ENCODE data around the gene METAP1.
"Not testable (repeated sequence)": the region's sequence is repeated elsewhere in the genome, so short reads cannot be mapped to it uniquely, and the experiment has no call there.

METAP1 gene

DNA sequence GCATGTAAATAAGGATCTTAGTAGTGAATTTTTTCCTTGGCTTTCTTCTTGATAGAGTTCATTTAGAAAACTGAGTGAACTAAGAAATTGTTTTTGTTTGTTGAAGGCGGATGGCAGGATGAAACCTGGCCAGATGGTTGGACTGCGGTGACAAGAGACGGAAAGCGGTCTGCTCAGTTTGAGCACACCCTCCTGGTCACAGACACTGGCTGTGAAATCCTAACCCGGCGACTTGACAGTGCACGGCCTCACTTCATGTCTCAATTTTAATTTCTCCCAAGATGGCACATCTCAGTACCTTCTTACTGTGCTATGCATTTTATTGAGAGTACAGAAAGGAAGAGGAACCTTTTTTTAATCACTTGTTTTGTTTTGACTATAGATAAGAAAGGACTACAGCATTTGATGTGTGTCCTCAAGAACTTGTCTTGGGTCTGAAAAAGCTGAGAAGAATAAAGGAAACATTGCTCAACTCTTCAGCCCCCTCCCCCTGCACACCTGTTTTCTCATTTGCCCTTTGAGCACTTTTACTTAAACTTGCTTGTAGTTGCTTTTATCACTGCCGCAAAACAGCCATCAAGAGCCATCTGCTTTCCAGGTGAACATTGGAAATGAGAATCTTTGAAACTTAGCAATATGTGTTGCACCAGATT is 65.7 kb downstream of the METAP1 start:
- no peak for DNase-seq

DNA sequence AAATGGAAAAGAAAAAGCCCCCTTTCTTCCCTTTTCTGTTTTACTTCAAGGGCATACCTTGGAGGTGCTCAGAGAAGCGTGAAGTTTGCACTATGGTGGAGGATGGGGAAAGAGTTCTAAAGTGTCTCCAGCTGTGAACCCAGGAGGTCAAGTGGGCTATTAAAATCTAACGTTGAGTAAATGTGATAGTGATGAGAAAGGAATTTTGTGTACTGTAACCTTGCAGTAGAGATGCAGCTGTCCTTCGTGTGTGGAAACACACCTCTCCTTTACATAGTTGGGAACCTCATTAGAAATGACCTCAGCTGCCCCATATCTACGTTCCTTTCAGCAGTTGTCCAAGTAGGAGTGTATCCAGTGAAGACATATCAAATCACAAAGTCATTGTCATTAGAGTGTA is 66.6 kb downstream of the METAP1 start:
- no peak for DNase-seq

DNA sequence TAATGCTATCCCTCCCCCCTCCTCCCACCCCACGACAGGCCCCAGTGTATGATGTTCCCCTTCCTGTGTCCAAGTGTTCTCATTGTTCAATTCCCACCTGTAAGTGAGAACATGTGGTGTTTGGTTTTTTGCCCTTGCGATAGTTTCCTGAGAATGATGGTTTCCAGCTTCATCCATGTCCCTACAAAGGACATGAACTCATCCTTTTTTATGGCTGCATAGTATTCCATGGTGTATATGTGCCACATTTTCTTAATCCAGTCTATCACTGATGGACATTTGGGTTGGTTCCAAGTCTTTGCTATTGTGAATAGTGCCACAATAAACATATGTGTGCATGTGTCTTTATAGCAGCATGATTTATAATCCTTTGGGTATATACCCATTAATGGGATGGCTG is 70.0 kb downstream of the METAP1 start:
- not testable (repeated sequence) for DNase-seq

DNA sequence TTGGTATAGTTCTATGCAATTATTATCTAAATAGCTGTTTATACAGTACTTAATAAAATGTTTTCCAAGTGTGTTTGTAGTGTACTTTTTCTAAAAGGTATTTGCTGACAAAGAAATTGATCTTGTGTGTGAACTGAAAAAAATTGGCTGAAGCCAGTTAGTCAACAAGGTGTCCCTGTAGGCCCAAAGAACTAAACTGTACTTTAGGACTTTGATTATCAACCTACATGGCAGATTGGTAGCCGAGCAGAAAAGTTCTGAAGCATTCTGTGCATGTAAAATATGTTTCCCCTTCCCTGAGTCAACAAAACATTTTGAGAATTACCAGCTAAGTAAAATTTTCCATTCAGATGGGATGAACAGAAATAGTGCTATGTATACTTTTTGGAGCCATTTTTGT is 72.1 kb downstream of the METAP1 start:
- DNase-seq, result no peak

DNA sequence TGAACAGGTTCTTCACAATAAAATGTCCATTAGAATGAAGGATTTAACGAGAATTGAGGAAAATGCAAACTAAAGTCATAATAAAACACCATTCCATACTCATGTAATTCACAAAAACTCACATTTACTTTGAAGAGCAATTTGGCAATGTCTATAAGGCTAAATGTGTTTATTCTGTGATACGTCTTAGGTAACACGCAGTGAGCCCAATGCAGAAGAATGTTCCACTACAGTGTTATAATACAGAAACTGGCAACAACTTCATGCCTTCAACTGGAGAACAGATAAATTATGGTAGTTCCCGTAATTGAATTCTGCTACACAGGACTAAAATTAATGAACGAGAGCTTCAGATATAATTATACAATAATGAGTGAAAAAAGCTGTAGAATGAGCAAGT is 75.6 kb downstream of the METAP1 start:
- DNase-seq, result no peak

DNA sequence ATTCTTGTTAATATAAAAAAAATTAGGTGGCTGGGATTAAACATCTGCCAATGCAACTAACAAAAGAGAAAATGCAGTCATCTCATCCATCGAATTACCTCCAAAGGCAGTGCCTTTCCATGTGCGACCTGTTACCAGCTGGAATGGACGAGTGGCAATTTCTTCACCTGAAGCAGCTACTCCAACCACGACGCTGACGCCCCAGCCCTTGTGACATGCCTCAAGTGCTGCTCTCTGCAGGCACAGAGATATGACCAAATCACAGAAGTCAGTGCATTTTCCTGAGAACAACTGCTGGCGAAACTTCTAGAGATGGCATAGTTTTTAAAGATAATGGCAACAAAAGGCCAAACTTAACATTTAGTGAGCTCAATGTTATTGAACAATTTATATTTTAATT is 79.3 kb downstream of the METAP1 start:
- no peak for DNase-seq

DNA sequence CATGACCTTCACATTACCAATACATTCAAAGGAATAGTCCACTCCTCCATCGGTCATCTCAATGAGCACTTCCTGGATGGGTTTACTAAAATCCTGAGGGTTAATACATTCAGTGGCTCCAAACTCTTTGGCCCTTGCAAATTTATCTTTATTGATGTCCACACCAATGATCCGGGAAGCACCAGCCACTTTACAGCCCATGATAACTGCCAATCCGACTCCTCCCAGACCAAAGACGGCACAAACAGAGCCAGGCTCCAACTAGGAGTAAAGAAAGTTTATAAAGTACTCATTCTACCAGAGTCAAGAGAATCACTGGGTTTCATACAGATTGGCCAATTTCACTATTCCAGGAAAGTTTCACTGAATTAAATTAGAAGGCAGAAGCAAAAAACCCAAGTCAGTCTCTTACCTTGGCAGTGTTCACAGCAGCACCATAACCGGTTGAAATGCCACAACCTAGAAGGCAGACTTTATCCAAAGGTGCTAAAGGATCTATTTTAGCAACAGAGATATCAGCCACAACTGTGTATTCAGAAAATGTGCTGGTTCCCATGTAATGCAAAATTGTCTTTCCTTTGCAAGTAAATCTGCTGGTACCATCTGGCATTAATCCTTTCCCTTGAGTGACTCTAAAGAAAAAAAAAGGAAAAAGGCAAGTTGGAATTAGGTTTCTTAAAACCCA is 80.9 kb downstream of the METAP1 start:
- DNase-seq, result no peak

DNA sequence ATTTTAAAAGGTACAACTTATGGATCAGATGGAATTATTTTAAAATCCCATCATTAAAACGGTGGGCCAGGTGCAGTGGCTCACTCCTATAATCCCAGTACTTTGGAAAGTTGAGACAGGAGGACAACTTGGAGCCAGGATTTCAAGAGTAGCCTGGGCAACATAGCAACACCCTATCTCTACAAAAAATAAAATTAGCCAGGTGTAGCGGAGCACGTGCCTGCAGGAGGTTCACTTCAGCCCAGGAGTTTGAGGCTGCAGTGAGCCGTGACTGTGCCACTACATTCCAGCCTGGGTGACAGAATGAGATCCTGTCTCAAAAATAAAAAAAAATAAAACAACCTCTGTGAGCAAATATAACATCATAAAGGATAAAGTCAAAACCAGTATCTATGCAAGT is 81.7 kb downstream of the METAP1 start:
- DNase-seq, result no peak

DNA sequence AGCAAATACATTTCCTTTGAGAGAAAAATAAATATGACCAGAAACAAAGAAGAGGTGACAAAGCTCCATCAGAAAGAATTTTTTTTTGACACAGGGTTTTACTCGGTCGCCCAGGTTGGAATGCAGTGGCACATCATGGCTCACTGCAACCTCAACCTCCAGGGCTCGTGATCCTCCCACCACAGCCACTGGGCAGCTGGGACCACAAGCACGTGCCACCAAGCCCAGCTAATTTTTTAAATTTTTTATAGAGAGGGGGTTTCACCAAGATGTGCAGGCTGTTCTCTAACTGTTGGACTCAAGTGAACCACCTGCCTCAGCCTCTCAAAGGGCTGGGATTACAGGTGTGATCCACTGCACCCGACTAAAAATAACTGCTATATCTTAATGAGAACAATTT is 82.8 kb downstream of the METAP1 start:
- no peak for DNase-seq

DNA sequence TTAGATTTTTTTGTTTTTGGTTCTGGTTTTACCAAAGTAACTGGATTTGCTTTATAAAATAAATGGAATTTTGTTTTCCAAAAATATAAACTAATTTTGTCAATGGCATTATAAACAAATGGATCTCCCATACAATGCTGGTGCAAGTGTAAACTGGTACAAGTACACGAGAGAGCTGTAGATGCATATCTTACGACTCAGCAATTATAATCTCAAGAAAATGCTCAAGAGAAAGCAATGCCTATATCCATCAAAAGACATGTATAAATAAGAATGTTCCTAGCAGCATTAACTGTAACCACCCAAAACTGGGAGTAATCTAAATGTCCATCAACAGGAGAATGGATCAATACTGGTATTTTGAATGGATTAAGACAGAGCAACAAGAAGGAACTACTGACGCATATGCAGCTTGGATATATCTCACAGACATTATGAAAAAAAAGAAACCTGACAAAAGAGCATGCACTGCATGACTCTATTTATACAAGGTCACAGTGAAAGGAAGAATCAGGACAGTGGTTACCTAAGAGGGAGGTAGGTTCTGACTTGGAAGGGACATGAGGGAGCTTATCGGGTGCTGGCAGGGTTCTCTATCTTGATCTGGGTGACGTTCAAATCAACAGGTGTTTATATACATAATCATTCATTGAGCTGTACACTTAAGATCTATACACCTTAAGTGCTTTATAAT is 83.6 kb downstream of the METAP1 start:
- no peak for DNase-seq

DNA sequence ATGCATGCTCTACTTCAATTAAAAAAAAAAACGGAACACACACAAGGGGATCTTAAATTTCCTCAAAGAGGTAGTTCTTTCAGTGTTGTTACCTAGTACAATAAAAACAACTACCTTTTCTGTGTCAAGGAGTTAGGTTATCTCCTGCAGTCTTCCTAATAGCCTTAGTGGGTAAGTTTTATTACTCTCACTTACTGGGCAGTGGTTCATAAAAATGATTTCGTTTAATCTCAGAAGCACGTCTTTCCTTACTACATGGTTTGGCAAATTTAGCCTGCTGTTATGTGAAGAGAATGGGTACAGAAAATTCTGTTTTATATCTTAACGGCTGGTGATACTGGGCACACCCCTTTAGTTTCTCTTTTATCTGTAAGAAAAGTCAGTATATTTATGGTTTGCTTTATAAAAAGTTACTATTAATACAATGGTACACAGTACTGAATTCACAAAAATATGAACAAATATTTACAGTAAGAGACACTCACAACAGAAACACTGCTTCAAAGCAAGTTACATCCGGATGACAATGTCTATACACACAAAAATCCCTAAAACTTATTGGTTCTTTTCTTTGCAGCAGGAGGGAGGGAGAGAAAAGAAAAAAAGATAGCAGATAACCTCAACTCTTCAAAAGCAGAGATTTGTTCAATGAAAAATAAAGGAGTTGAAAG is 84.2 kb downstream of the METAP1 start:
- DNase-seq, result no peak

DNA sequence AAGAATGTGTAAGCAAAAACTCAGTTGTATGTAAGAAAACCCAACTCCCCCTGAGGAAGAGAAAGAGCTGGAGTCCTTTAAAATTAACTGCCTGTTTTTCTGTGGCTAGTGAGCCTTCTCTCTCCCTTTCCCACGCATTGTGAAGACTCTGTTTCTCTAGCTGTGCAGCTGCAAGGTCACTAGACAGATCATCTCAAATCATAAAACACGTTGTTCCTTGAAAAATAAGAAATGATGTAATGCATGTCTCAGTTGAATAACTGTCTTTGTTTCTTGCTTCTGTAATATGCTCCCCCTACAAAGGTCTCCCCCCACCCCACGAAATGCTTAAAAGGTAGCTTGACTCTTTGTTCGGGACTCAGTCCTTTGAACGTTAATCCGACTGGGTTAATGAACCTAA is 85.3 kb downstream of the METAP1 start:
- not testable (repeated sequence) for DNase-seq

DNA sequence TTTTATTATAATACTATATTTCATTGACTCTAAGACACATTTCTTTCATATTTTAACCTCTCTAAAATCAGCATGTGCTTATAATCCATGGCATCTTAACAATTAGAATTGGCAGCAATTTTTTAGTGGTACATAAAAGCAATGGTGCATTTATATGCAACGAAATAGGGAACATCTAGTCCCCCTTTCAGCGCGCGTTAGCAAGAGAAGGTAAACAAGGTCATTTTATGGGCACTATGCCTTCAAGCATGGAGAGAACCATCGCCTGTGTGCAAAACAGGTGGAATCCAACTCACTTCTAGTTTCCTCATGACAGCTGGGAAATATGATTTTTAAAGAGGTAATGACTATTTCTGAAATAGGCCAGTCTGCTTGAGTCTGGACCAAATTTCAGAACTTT is 86.7 kb downstream of the METAP1 start:
- no peak for DNase-seq

DNA sequence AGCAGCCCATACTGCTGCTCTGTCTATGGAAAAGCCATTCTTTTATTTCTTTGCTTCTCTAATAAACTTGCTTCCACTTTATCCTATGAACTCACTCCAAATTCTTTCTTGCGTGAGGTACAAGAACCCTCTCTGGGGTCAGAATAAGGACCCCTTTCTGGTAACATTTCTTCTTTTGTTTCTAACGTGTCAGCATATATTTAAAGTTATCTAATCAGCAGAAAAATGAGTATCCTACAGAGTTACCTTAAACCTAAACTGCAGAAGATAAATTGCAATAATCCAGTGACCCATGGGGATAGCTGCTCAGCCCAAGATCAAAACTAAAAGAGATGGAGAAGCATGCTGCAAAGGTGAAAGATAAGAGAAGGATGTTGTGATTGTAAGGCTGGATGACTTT is 89.1 kb downstream of the METAP1 start:
- DNase-seq, result no peak

DNA sequence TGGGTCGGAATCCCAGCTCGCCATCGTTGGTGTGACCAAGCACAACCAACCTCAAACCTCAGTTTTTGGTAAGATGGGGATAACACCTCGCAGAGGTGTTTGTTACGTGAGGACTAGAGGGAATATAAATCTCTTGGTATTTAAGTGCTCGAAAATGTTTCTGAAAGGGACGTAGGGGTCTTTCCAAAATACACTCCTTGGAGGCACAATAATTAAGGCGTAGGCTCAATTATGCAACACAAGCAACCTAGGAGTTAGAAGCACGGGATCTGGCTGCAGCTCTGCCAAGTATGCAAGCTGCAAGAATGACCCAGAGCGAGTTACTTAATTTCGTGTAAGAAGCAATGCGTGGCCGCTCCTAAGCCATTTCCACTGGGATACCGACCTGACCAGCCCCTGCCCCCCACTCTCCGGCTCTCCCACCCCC is 92.5 kb downstream of the METAP1 start:
- peak in 1 of 4 experiments; percentile 17 for DNase-seq

DNA sequence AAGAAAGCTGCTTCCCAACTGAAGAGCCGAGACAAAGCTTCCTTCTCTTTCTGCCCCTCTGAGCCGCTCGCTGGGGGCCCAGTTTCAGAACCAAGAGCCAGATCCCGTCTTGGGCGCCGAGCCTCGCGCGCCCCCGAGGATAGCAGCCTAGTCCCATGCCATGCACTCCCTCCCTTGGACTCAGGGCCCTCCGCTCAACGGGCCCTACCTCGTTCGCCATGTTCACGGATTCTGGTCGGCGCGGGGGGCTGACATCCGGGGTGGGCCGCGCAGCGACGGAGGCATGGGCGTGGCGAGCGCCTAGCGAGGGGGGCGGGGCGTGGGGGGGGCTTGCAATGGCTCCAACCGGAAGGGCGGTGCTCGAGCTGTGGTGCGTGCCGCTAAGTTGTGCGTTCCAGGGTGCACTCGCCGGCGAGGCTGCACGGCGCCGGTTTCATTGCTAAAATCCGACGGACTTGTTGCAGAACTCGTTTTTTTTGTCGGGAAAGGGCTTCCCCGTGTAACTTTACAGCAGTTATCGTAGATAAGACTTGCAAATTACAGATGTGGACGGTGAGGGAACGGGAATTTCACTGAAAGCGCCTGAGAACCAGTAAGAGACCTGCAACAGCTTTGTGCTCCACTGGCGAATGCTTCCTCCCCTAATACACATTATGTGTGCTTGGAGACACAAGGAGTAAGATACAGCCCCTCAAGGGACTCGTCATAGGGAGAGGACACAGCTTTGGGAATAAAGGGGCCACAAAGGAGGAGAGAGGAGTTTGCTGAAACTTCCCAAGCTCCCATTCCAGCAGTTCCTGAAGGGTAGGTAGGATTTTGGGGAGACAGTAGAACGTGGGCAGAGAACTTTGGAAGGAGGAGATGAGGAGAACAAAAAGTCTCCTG is 93.2 kb downstream of the METAP1 start, which contains the start of gene ADH5:
ADH5 (minus strand) TSS at position 308 of the 885 bp plus-strand sequence; CDS start at position 220, 88 bp downstream.
- DNase-seq, result peak; percentile 84 to 95 (median 90)

DNA sequence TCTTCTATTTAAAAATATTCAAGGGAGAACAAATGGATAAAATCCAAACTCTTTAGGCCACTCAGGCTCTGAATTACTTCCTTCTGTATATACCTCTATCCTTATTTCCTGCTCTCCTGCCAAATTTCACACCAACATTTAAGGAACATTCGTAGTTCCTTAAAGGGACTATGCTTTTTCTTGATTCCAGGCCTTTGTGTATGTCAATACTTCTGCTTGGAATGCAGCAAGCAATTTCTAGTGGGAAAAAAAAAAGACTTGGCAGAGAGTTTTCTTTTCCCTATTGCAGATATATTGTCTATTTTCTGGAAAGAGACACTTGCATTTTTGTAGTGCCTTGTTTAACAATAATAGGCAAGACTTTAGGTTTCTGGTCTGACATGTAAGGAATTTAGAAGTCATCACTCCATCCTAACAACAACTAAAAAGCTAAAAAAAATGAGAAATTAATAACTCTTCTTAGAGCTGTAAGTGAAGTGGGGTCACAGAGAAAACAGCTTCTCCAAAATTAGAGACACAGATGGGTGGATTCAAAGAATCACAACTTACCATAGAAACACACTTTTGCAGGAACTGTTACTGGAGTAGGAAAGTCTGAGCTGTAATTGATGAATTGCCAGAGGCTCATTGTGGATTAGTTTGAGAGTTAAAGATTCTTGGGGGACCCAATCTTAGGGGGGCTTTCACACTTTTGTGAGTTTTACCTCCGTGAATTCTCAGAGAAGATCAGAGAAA is 95.1 kb downstream of the METAP1 start:
- DNase-seq, result no peak

DNA sequence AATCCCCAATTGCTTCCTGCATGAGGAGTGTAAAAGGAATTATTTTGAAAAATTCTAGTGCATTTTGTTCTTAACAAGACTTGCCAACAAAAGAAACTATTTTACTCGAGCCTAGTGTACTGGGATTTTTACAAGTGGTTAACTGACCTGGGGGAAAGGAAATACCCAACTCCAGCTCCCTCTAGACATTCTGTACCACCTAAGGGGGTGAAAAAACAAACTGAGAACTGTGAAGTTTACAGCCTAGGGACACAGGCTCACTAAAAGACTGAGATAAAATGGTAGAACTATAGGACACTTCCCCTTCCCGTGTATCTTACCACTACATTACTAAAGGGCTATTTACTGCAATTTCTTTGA is 95.7 kb downstream of the METAP1 start:
- no peak for DNase-seq

DNA sequence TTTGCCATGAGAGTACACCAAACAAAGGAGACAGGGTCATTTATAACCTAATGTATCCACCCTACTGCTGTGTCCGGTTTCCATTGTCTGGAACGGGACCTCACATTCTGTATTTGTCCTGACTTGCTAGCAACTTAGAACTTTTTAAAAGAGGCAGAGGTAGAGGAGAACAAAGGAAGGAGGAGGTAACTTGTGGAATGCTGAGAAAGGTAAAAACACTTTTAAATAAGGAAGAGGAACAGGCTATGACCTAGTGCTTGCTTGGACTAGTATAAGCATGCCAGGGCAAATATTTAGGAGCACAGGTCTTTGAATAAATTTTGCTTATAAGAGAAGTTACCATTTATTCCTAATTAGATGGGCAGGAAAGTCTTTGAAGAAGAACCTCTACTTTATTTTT is 96.3 kb downstream of the METAP1 start:
- DNase-seq, result not testable (repeated sequence)

DNA sequence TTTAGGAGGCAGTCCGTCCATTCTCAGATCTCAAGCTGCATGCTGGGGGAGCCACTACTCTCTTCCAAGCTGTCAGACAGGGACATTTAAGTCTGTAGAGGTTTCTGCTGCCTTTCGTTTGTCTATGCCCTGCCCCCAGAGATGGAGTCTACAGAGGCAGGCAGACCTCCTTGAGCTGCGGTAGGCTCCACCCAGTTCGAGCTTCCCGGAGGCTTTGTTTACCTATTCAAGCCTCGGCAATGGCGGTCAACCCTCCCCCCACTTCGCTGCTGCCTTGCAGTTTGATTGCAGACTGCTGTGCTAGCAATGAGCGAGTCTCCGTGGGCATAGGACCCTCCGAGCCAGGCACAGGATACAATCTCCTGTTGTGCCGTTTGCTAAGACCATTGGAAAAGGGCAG is 103.8 kb downstream of the METAP1 start:
- no peak for DNase-seq

DNA sequence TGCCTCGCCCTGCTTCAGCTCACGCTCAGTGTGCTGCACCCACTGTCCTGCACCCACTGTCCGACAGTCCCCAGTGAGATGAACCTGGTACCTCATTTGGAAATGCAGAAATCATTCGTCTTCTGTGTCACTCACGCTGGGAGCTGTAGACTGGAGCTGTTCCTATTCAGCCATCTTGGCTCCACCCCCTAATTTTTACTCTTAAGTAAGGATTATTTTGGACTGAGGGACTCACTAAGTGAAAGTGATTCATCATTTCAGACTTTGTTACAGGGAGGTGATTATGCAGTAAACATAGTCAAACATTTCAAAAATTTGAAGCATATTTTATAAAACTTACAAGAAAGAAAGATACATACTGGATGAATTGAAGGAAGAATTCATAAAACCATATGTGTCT is 104.3 kb downstream of the METAP1 start:
- DNase-seq, result not testable (repeated sequence)

DNA sequence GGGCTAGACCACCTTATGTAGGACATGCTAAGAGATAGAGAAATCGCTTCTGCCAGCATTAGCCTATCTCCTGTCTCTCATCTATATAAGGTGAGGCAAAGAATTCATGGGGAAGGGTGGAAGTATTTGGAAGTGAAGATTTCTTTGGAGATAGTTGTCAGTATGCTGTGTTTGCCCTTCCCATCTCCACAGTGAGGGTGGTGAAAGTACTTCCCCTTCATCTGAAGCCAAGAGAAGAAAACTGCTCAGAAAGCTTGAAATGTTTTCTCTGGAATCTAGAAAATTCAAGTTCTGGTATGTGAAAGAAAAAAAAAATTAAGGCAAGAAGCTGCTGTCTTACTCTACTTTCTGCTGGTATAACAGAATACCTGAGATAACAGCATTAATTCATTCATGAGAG is 105.4 kb downstream of the METAP1 start:
- DNase-seq, result no peak

Data from activated CD4-positive, CD25-positive, alpha-beta regulatory T cell (primary cell).